H9 (cell line): ENCODE results near the gene POU2F2. TPM values are rescaled to one million over a fixed set of nuclear protein-coding genes. Genes with fewer than 3 reads are reported as not detected.

Source experiments
- DNase-seq: peaks from one replicate; pipeline ENCODE4 v3.0.0-alpha.2; 2017
- H2AFZ ChIP-seq: one replicate; pipeline ENCODE4 v1.6.1; 2013; ENCODE audit warnings: mild to moderate bottlenecking, low read length, control low read depth, moderate library complexity
- H2AK5ac ChIP-seq: 2 replicates; pipeline ENCODE4 v1.6.1; 2013; ENCODE audit warnings: low read length, control low read depth, mixed read lengths; ENCODE audit not compliant: insufficient read length
- H2BK120ac ChIP-seq: one replicate; pipeline ENCODE4 v1.6.1; 2013; ENCODE audit warnings: low read depth, mild to moderate bottlenecking, low read length, control low read depth, inconsistent platforms; ENCODE audit not compliant: poor library complexity, severe bottlenecking
- H2BK12ac ChIP-seq: 2 replicates; pipeline ENCODE4 v1.6.1; 2013; ENCODE audit warnings: low read length, control low read depth, mixed read lengths, low read depth; ENCODE audit not compliant: insufficient read length
- H2BK15ac ChIP-seq: 2 replicates; pipeline ENCODE4 v1.6.1; 2013; ENCODE audit warnings: low read depth, low read length, control low read depth
- H2BK20ac ChIP-seq: one replicate; pipeline ENCODE4 v1.6.1; 2013; ENCODE audit warnings: low read depth, mild to moderate bottlenecking, low read length, control low read depth, inconsistent platforms; ENCODE audit not compliant: poor library complexity, severe bottlenecking
- H2BK5ac ChIP-seq: 2 replicates; pipeline ENCODE4 v1.6.1; 2013; ENCODE audit warnings: low read length, control low read depth, mixed read lengths; ENCODE audit not compliant: insufficient read length
- H3K14ac ChIP-seq: 2 replicates; pipeline ENCODE4 v1.6.1; 2013; ENCODE audit warnings: low read length, control low read depth; ENCODE audit not compliant: insufficient read depth
- H3K18ac ChIP-seq: 2 replicates; pipeline ENCODE4 v1.6.1; 2013; ENCODE audit warnings: low read depth, mild to moderate bottlenecking, mixed read lengths, low read length, control low read depth; ENCODE audit not compliant: insufficient read length
- H3K23ac ChIP-seq: 2 replicates; pipeline ENCODE4 v1.6.1; 2013; ENCODE audit warnings: low read length, control low read depth, mixed read lengths, low read depth; ENCODE audit not compliant: insufficient read length
- H3K23me2 ChIP-seq: 2 replicates; pipeline ENCODE4 v1.6.1; 2013; ENCODE audit warnings: low read depth, mild to moderate bottlenecking, mixed read lengths, low read length, control low read depth; ENCODE audit not compliant: insufficient read length, poor library complexity, severe bottlenecking
- H3K27ac ChIP-seq: 2 replicates; pipeline ENCODE4 v1.5.1; 2013; ENCODE audit warnings: low read length, control low read depth, mixed read lengths, low read depth; ENCODE audit not compliant: insufficient read length
- H3K27me3 ChIP-seq: 2 replicates; pipeline ENCODE4 v1.6.1; 2013; ENCODE audit warnings: low read length, control low read depth, inconsistent platforms; ENCODE audit not compliant: insufficient read depth
- H3K4ac ChIP-seq: 2 replicates; pipeline ENCODE4 v1.6.1; 2013; ENCODE audit warnings: low read depth, mild to moderate bottlenecking, control low read depth, inconsistent platforms, low read length, moderate library complexity
- H3K4me1 ChIP-seq: 2 replicates; pipeline ENCODE4 v1.6.1; 2013; ENCODE audit warnings: low read length, control low read depth, inconsistent platforms; ENCODE audit not compliant: insufficient read depth
- H3K4me2 ChIP-seq: 2 replicates; pipeline ENCODE4 v1.6.1; 2013; ENCODE audit warnings: low read length, control low read depth, mixed read lengths; ENCODE audit not compliant: insufficient read length, insufficient read depth
- H3K56ac ChIP-seq: 2 replicates; pipeline ENCODE4 v1.6.1; 2013; ENCODE audit warnings: low read depth, mild to moderate bottlenecking, mixed read lengths, low read length, control low read depth; ENCODE audit not compliant: insufficient read length
- H3K79me1 ChIP-seq: 2 replicates; pipeline ENCODE4 v1.6.1; 2013; ENCODE audit warnings: low read depth, mild to moderate bottlenecking, moderate library complexity, low read length, control low read depth, inconsistent platforms; ENCODE audit not compliant: insufficient read depth, poor library complexity, severe bottlenecking
- H3K79me2 ChIP-seq: 2 replicates; pipeline ENCODE4 v1.6.1; 2013; ENCODE audit warnings: low read length, control low read depth, inconsistent platforms; ENCODE audit not compliant: insufficient read depth
- H3K9ac ChIP-seq: 2 replicates; pipeline ENCODE4 v1.6.1; 2013; ENCODE audit warnings: low read length, control low read depth, mixed read lengths; ENCODE audit not compliant: insufficient read length; ENCODE audit errors: extremely low read depth
- H3K9me3 ChIP-seq: one replicate; pipeline ENCODE4 v1.6.1; 2013; ENCODE audit warnings: low read depth, low read length, inconsistent platforms; ENCODE audit not compliant: control insufficient read depth
- H3T11ph ChIP-seq: one replicate; pipeline ENCODE4 v1.6.1; 2013; ENCODE audit warnings: mild to moderate bottlenecking, low read length, control low read depth, inconsistent platforms
- H4K20me1 ChIP-seq: one replicate; pipeline ENCODE4 v1.6.1; 2013; ENCODE audit not compliant: control insufficient read depth, insufficient read length, insufficient read depth
- H4K5ac ChIP-seq: 2 replicates; pipeline ENCODE4 v1.6.1; 2013; ENCODE audit warnings: low read depth, mild to moderate bottlenecking, mixed read lengths, low read length, control low read depth; ENCODE audit not compliant: insufficient read length
- H4K8ac ChIP-seq: replicated peaks from 2 replicates; pipeline ENCODE4 v1.6.1; 2013; ENCODE audit warnings: low read length, control low read depth, mixed read lengths, low read depth; ENCODE audit not compliant: insufficient read length
- H4K91ac ChIP-seq: 2 replicates; pipeline ENCODE4 v1.6.1; 2013; ENCODE audit warnings: low read depth, mild to moderate bottlenecking, moderate library complexity, mixed read lengths, low read length, control low read depth; ENCODE audit not compliant: insufficient read length
- H3K27ac Mint-ChIP-seq, 3 experiments: 2 replicates in 2 of 3; 3 replicates in 1 of 3; pipeline ENCODE4 v1.8.0; 2020 to 2021; ENCODE audit warnings: mixed read lengths in 3 of 3, mild to moderate bottlenecking in 1 of 3, moderate library complexity in 1 of 3
- H3K27me3 Mint-ChIP-seq: 2 replicates; pipeline ENCODE4 v1.8.0; 2021; ENCODE audit warnings: low read depth, mild to moderate bottlenecking, moderate library complexity, mixed read lengths
- H3K36me3 Mint-ChIP-seq, 3 experiments: 2 replicates in 2 of 3; 3 replicates in 1 of 3; pipeline ENCODE4 v1.8.0; 2020 to 2021; ENCODE audit warnings: low read depth in 3 of 3, mixed read lengths in 3 of 3; ENCODE audit not compliant: insufficient read depth in 1 of 3
- H3K4me1 Mint-ChIP-seq, 2 experiments: 2 replicates each; pipeline ENCODE4 v1.8.0; 2020; ENCODE audit warnings: mixed read lengths in 2 of 2
- H3K4me3 Mint-ChIP-seq, 2 experiments: 2 replicates in 1 of 2; 3 replicates in 1 of 2; pipeline ENCODE4 v1.8.0; 2020 to 2021; ENCODE audit warnings: mild to moderate bottlenecking in 2 of 2, mixed read lengths in 2 of 2, moderate library complexity in 1 of 2
- H3K9me3 Mint-ChIP-seq, 2 experiments: 2 replicates in 1 of 2; 3 replicates in 1 of 2; pipeline ENCODE4 v1.8.0; 2020; ENCODE audit warnings: mild to moderate bottlenecking in 2 of 2, mixed read lengths in 2 of 2, moderate library complexity in 1 of 2
- CTCF ChIP-seq: fragments of 200-600 bp; sonication (generic); conservative IDR thresholded peaks from 3 replicates; pipeline ENCODE4 v1.8.0; 2021; ENCODE audit warnings: antibody characterized with exemption, mild to moderate bottlenecking
- WGBS: extraction: QIAGEN DNeasy Blood & Tissue Kit; methylation state at CpG from one replicate; pipeline ENCODE4 v1.1.7; 2013; ENCODE audit warnings: missing lambda C conversion rate, low lambda C conversion rate, mixed read lengths; ENCODE audit not compliant: insufficient read length; ENCODE audit errors: extremely low coverage; 5-methylcytosine and 5-hydroxymethylcytosine counted together
- total RNA-seq: library from RNA; stranded (reverse); gene quantifications from 2 replicates; pipeline ENCODE4 v1.2.1, GENCODE V29; 2021

Gene POU2F2
- total RNA-seq, 1 experiment from 2014 or later, result 2.9 TPM

- Histone ChIP-seq H4K91ac (no peak overlapping the region), H4K20me1 (no peaks in the 10 kb centered on the region), H3K4me2 (no peak overlapping the region), H3K56ac (no peak overlapping the region), H3K4ac (no peak overlapping the region), H2AFZ (no peak overlapping the region), H4K5ac (no peak overlapping the region), H3K23me2 (no peaks in the 10 kb centered on the region), H4K8ac (no peak overlapping the region), H3T11ph (no peak overlapping the region), H3K9me3 (no peaks in the 10 kb centered on the region), H3K27me3 (peaks cover 1% of the 10 kb centered on the region; the same call in 1 of the 2 replicates), H2BK120ac (no peak overlapping the region), H2BK15ac (no peak overlapping the region), H2BK20ac (no peak overlapping the region), H3K18ac (no peak overlapping the region), H2BK12ac (no peak overlapping the region), H3K4me1 (no peaks in the 10 kb centered on the region), H3K14ac (no peak overlapping the region), H3K9ac (no peak overlapping the region), H3K27ac (no peak overlapping the region), H3K23ac (no peak overlapping the region), H2BK5ac (no peak overlapping the region), H2AK5ac (no peak overlapping the region), H3K79me2 (no peaks in the 10 kb centered on the region), H3K79me1 (no peaks in the 10 kb centered on the region)
- no CpG with 5 or more reads among the region's 19 CpGs for WGBS
- Mint-ChIP-seq H3K36me3 (no peaks in the 10 kb centered on the region), H3K27me3 (peaks cover 86% of the 10 kb centered on the region), H3K4me3 (no peak overlapping the region), H3K9me3 (no peaks in the 10 kb centered on the region; a peak in 1 of 5 replicates), H3K4me1 (peaks cover 0 to 3% of the 10 kb centered on the region in 2 experiments; a peak in 2 of 4 replicates), H3K27ac (no peak overlapping the region)
- no peak for TF ChIP-seq CTCF
- no peak for DNase-seq
These were observed 37.5 kb upstream of the POU2F2 start for GRCh38 chr19:42169486-42170413.
